ENCODE measurements around the gene EIF4G2.
A peak's percentile ranks its signal among the peaks of the same experiment; 100 is the strongest.

DNA sequence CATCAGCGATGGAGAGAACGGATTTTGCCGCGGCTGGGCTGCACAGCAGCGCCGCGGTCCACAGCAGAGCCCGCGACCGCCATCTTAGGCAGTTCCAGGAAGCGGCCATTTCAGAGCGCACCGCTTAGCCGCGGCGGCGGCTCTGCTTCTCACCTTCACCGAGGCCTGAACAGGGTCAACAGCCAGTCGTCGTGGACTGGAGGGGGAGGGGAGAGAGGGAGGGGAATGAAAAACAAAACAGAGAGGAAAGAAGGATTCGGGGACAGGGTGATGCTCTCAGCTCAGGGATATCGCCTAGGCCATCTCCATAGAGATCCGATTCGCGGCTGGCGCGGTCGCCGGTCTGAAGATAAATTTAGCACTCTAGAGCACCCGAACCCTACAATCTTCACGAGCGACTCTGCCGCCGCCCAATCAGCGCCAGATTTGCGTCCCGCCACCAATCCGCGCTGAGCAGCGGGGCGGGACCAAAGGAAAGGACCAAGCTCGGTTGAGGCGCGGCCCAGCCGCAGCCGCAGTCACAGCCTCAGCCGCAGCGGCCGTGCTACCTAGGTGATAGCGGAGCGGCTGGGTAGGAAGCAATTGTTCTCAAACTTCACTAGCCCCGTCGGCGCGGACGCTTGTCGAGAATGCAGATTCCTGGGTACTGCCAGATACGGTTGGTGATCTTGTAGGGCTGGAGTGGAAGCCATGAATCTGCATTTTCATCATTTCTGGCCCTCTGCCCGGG is 49.1 kb upstream of the EIF4G2 start, which contains the start of gene ZBED5:
- TF ChIP-seq, protein P1, sequence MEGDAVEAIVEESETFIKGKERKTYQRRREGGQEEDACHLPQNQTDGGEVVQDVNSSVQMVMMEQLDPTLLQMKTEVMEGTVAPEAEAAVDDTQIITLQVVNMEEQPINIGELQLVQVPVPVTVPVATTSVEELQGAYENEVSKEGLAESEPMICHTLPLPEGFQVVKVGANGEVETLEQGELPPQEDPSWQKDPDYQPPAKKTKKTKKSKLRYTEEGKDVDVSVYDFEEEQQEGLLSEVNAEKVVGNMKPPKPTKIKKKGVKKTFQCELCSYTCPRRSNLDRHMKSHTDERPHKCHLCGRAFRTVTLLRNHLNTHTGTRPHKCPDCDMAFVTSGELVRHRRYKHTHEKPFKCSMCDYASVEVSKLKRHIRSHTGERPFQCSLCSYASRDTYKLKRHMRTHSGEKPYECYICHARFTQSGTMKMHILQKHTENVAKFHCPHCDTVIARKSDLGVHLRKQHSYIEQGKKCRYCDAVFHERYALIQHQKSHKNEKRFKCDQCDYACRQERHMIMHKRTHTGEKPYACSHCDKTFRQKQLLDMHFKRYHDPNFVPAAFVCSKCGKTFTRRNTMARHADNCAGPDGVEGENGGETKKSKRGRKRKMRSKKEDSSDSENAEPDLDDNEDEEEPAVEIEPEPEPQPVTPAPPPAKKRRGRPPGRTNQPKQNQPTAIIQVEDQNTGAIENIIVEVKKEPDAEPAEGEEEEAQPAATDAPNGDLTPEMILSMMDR (IDR thresholded peaks at IDR 0.05 in 8 of 11, conservative IDR thresholded peaks at IDR 0.05 in 3 of 11), result peak in 6 of 11 experiments; percentile 4 to 46 (median 21)
- TF ChIP-seq POLR2A (IDR thresholded peaks at IDR 0.05) (peak; percentile 69 to 98 (median 91)), POLR2AphosphoS5 (IDR thresholded peaks at IDR 0.05) (peak; percentile 99 to 100 (median 100))

All from spleen (tissue), 7 donors.